ENCODE data around the gene MEOX1. TPM values are rescaled to one million over a fixed set of nuclear protein-coding genes. Genes with fewer than 3 reads are reported as not detected.
A peak's percentile ranks its signal among the peaks of the same experiment; 100 is the strongest.

Gene MEOX1
- total RNA-seq, 1 donor from 2014 or later, result 1.7 TPM

DNA sequence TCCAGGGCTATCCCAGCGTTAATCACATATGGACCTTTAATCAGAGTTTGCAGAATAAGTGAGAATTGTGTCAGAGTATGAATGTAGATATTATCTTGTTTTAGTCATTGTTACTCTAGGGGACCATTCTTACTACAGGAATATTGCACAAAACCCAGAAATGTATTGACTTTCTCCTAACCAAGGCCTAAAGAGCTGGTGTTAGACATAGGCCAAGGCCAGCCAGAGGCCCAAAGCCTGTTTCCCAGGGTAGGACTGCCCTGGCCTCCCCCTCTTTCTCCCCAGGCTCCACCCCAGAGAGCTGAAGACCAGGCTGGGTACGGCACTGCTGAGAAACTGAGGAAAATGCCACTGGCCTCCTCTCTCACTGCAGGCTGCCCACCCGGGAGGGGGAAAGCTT is 41.9 kb upstream of the MEOX1 start:
- Mint-ChIP-seq H3K9me3 (peaks cover 2% of the 10 kb centered on the region), H3K4me3 (no peak overlapping the region), H3K27me3 (ENCODE audit: low read depth) (no peaks in the 10 kb centered on the region), H3K27ac (ENCODE audit: unreplicated experiment) (no peak overlapping the region), H3K36me3 (ENCODE audit: low read depth) (no peaks in the 10 kb centered on the region), H3K4me1 (peaks cover 9% of the 10 kb centered on the region)
- DNase-seq (ENCODE audit: low read depth, low spot score), result no peak
- TF ChIP-seq, protein P1, sequence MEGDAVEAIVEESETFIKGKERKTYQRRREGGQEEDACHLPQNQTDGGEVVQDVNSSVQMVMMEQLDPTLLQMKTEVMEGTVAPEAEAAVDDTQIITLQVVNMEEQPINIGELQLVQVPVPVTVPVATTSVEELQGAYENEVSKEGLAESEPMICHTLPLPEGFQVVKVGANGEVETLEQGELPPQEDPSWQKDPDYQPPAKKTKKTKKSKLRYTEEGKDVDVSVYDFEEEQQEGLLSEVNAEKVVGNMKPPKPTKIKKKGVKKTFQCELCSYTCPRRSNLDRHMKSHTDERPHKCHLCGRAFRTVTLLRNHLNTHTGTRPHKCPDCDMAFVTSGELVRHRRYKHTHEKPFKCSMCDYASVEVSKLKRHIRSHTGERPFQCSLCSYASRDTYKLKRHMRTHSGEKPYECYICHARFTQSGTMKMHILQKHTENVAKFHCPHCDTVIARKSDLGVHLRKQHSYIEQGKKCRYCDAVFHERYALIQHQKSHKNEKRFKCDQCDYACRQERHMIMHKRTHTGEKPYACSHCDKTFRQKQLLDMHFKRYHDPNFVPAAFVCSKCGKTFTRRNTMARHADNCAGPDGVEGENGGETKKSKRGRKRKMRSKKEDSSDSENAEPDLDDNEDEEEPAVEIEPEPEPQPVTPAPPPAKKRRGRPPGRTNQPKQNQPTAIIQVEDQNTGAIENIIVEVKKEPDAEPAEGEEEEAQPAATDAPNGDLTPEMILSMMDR (conservative IDR thresholded peaks at IDR 0.05), result no peak

DNA sequence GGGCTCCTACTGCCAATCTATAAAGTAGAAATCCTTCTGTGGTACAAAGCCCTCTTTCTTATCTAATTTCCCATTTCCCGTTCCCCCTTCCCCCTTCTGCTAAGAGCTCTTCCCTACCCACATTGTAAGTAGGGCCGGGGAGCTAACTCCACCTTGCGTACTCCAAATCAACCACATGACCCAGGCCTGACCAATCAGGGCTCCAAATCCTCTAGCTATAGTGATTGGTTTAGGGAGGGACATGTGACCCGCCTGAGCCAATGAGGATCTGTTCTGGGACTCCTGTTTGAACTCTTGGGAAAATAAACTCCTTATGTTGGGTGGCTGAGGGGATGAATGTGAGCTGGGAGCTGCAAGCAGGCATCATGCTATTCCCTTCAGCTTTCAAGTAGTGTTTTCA is 40.9 kb upstream of the MEOX1 start:
- H3K36me3 Mint-ChIP-seq (ENCODE audit: low read depth), result no peaks in the 10 kb centered on the region
- peaks cover 2% of the 10 kb centered on the region for H3K9me3 Mint-ChIP-seq
- H3K27ac Mint-ChIP-seq (ENCODE audit: unreplicated experiment), result no peak overlapping the region
- no peak overlapping the region for H3K4me3 Mint-ChIP-seq
- peaks cover 9% of the 10 kb centered on the region for H3K4me1 Mint-ChIP-seq
- TF ChIP-seq, protein P1 (conservative IDR thresholded peaks at IDR 0.05), result no peak
- no peaks in the 10 kb centered on the region for H3K27me3 Mint-ChIP-seq (ENCODE audit: low read depth)
- DNase-seq (ENCODE audit: low read depth, low spot score), result no peak

DNA sequence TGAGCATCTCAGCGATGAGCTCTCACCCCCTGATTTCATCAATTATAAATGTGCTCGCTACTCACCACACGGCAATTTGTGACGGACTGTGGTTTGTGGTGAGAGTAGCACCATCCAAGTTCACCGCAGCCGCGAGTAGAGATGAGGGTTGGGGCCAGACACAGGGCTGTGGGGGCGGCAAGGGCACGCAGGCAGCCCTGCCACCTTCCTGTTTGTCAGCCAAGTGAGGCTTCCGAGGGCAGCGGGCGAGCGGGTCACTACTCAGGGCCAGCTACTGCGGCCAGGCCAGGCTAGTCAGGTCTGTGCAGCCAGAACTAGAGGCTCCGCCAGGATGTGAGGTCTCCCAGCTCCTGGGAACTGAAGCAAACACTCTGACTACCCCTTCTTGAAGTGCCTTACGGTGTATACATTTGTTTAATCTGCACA is 39.6 kb upstream of the MEOX1 start:
- no peak for DNase-seq (ENCODE audit: low read depth, low spot score)
- Mint-ChIP-seq H3K36me3 (ENCODE audit: low read depth) (no peaks in the 10 kb centered on the region), H3K27me3 (ENCODE audit: low read depth) (no peaks in the 10 kb centered on the region), H3K9me3 (peaks cover 2% of the 10 kb centered on the region), H3K27ac (ENCODE audit: unreplicated experiment) (peak overlapping the region; percentile 48), H3K4me3 (no peak overlapping the region), H3K4me1 (peaks cover 16% of the 10 kb centered on the region)
- TF ChIP-seq, protein P1 (conservative IDR thresholded peaks at IDR 0.05), result no peak

DNA sequence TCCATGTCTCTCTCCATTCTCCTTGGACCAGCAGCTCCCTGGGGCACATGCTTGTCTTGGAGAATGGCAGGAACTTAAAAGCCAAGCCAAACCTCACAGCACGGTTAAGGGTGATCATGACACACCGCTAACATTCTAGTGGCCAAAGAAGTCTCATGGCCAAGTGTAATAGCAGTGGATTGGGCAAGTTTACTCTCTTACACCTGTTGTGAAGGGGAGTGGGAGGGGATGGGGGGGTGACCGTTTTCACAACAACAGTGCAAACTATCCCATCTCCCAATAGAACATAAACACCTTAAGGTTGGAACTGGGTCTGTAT is 37.7 kb upstream of the MEOX1 start:
- no peak for DNase-seq (ENCODE audit: low read depth, low spot score)
- Mint-ChIP-seq H3K4me3 (no peak overlapping the region), H3K4me1 (peaks cover 26% of the 10 kb centered on the region), H3K36me3 (ENCODE audit: low read depth) (no peaks in the 10 kb centered on the region), H3K27me3 (ENCODE audit: low read depth) (no peaks in the 10 kb centered on the region), H3K27ac (ENCODE audit: unreplicated experiment) (no peak overlapping the region), H3K9me3 (peaks cover 2% of the 10 kb centered on the region)
- TF ChIP-seq, protein P1 (conservative IDR thresholded peaks at IDR 0.05), result no peak

DNA sequence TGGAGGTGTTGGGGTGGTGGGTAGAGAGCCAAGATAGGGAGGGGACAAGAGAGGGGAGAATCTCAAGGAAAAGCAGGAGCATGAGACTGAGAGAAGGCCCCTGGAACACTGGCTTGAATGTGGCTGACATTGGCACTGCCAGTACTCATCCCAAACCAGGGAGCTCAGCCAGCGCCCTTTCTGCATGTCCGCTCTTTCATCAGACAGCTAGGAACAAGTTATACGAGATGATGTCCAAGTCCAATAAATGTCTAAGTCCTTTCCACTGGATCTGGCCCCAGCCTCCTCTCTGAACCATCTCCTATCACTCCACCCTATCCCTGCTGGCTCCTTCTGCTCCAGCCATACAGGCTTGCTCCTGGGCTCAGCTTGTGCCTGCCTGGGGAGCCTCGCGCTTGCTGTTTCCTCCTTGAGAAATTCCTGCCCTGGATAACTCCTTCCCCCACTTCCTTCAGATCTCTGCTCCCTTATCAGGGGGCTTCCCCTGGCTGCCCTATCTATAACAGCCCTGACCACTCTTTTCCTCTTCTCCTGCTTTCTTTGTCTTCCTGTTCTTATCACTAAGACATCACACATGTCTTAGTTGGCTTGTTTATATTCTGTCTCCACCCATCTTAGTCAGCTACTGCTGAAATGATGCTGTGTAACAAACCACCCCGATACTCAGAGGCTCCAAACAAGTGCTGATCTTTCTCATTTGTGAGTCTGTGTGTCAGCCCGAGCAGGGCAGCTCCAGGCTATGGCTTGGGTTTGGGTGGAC is 37.1 kb upstream of the MEOX1 start:
- TF ChIP-seq, protein P1 (conservative IDR thresholded peaks at IDR 0.05), result no peak
- Mint-ChIP-seq H3K4me1 (peaks cover 31% of the 10 kb centered on the region), H3K27ac (ENCODE audit: unreplicated experiment) (no peak overlapping the region), H3K27me3 (ENCODE audit: low read depth) (no peaks in the 10 kb centered on the region), H3K36me3 (ENCODE audit: low read depth) (no peaks in the 10 kb centered on the region), H3K4me3 (no peak overlapping the region), H3K9me3 (peaks cover 2% of the 10 kb centered on the region)
- no peak for DNase-seq (ENCODE audit: low read depth, low spot score)
